Thymus (tissue), 11 donors: ENCODE measurements around the gene ZGRF1. TPM values are rescaled to one million over a fixed set of nuclear protein-coding genes. Genes with fewer than 3 reads are reported as not detected.
"Not testable (repeated sequence)": the region's sequence is repeated elsewhere in the genome, so short reads cannot be mapped to it uniquely, and the experiment has no call there.

Experiments used
- DNase-seq, 9 donors: peaks; one replicate each; pipeline ENCODE4 v3.0.0-alpha.2; 2013; ENCODE audit warnings: low spot score in 9 of 9, low read depth in 6 of 9, missing footprints in 1 of 9
- H3K27ac ChIP-seq, 2 donors: one replicate each; pipeline ENCODE4 v1.5.1; 2013; ENCODE audit warnings: control low read depth in 1 of 2, low read depth in 1 of 2, low read length in 1 of 2, mild to moderate bottlenecking in 1 of 2, moderate library complexity in 1 of 2
- H3K27me3 ChIP-seq, 2 donors: one replicate each; pipeline ENCODE4 v1.5.1; 2013; ENCODE audit warnings: low read length in 1 of 2; ENCODE audit not compliant: control insufficient read depth in 2 of 2, insufficient read depth in 1 of 2
- H3K36me3 ChIP-seq, 2 donors: one replicate each; pipeline ENCODE4 v1.5.1; 2013; ENCODE audit warnings: low read length in 1 of 2, mild to moderate bottlenecking in 1 of 2, moderate library complexity in 1 of 2; ENCODE audit not compliant: control insufficient read depth in 2 of 2, insufficient read depth in 2 of 2
- H3K4me1 ChIP-seq, 2 donors: one replicate each; pipeline ENCODE4 v1.5.1; 2013; ENCODE audit warnings: low read length in 2 of 2; ENCODE audit not compliant: control insufficient read depth in 2 of 2, insufficient read depth in 2 of 2
- H3K4me3 ChIP-seq, 2 donors: one replicate each; pipeline ENCODE4 v1.5.1; 2013; ENCODE audit warnings: low read length in 2 of 2, control low read depth in 1 of 2, mild to moderate bottlenecking in 1 of 2
- H3K9me3 ChIP-seq, 2 donors: one replicate each; pipeline ENCODE4 v1.5.1; 2013; ENCODE audit warnings: low read length in 1 of 2, mild to moderate bottlenecking in 1 of 2; ENCODE audit not compliant: control insufficient read depth in 2 of 2, insufficient read depth in 1 of 2
- WGBS: extraction: QIAGEN DNeasy Blood & Tissue Kit; methylation state at CpG from one replicate; pipeline ENCODE4 v1.1.7; 2013; 5-methylcytosine and 5-hydroxymethylcytosine counted together
- polyA plus RNA-seq: library from polyadenylated mRNA; stranded (reverse); fragments of 200-250 nt; gene quantifications from one replicate; pipeline ENCODE4 v1.2.3, GENCODE V29; 2013
- total RNA-seq: library from RNA; stranded (reverse); fragments of 120-200 nt; gene quantifications from one replicate; pipeline ENCODE4 v1.2.4, GENCODE V29; 2013
- donor health status: healthy.

Gene ZGRF1
- total and polyA plus RNA-seq, 2 donors, result 10.5 to 23.5 TPM

DNA sequence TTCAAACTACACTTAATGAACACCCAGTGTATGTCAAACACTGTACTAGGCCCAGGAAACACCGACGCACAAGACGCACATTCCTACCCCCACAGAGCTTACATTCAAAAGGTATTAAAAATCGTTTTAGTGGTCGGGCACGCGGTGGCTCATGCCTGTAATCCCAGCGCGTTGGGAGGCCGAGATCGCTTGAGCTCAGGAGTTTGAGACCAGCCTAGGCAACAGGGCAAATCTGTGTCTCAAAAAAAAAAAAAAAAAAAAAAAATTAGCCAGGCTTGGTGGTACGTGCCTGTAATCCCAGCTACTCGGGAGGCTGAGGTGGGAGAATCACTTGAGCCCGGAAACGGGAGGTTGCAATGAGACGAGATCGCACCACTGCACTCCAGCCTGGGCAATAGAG lies 114.3 kb downstream of the ZGRF1 start:
- H3K4me3 ChIP-seq, H3K36me3 ChIP-seq, H3K27ac ChIP-seq: not testable (repeated sequence)
- H3K27me3 ChIP-seq, result peaks cover 64 to 97% of the 10 kb centered on the region in 2 donors
- 11% methylated on average over 17 of the region's 17 CpGs for WGBS
- peaks cover 8 to 30% of the 10 kb centered on the region in 2 donors for H3K4me1 ChIP-seq
- peak in 1 of 9 donors; percentile 6 for DNase-seq
- H3K9me3 ChIP-seq, result peaks cover 0 to 13% of the 10 kb centered on the region in 2 donors

DNA sequence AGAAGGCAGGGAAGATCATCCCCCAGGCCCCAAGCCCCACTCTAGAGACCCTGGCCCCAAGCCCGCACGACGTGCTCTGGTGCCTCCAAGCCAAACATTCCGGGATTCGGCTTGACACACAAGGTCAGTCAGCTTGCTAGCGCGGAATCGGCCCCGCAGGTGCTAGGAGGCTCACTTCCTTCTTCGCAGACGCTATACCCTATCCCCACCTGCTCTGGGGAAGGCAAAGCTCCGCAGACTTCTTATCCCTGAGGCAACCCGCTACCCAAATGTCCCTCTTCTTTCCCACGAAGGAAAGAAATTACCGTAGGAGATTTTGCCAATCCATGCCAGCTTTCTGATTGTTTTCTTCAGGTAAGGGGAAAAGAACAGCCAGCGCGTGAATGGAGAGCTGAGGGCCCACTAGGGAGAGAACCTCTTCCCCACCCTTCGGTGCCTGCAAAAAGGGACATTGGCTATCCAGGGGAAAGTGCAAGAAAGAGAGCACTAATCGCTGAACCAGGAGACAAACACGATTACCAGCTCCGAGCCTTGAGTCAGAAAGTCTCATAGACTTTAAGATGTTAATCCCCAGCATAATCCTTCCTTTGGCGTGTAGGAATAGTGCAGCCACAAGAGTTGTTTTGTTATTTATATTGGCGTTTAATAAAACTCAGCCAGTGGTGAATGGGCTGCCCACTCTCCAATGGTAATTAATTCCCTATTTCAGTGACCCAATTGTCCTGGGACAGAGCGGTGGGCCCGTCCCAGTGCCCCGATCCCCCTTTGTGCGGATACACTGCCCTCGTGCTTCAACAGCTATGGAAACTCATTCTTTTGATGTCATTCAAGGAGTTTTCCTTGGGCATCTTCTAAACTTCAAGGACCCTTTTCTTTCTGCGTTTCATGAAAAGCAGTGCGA lies 115.3 kb downstream of the ZGRF1 start:
- WGBS, result 9% methylated on average over 30 of the region's 30 CpGs
- no peak overlapping the region for H3K27ac ChIP-seq
- peaks cover 12 to 40% of the 10 kb centered on the region in 2 donors for H3K4me1 ChIP-seq
- peak in 1 of 9 donors; percentile 37 for DNase-seq
- H3K9me3 ChIP-seq, result peaks cover 0 to 13% of the 10 kb centered on the region in 2 donors
- no peaks in the 10 kb centered on the region for H3K36me3 ChIP-seq
- peaks cover 70 to 98% of the 10 kb centered on the region in 2 donors for H3K27me3 ChIP-seq
- H3K4me3 ChIP-seq, result no peak overlapping the region

GRCh38 chr4:112520598-112521122 lies 116.0 kb downstream of the ZGRF1 start:
- 6% methylated on average over 25 of the region's 25 CpGs for WGBS
- DNase-seq, result no peak
- no peaks in the 10 kb centered on the region for H3K36me3 ChIP-seq
- peaks cover 0 to 13% of the 10 kb centered on the region in 2 donors for H3K9me3 ChIP-seq
- peaks cover 17 to 46% of the 10 kb centered on the region in 2 donors for H3K4me1 ChIP-seq
- H3K4me3 ChIP-seq, result no peak overlapping the region
- no peak overlapping the region for H3K27ac ChIP-seq
- H3K27me3 ChIP-seq, result peaks cover 77 to 100% of the 10 kb centered on the region in 2 donors

DNA sequence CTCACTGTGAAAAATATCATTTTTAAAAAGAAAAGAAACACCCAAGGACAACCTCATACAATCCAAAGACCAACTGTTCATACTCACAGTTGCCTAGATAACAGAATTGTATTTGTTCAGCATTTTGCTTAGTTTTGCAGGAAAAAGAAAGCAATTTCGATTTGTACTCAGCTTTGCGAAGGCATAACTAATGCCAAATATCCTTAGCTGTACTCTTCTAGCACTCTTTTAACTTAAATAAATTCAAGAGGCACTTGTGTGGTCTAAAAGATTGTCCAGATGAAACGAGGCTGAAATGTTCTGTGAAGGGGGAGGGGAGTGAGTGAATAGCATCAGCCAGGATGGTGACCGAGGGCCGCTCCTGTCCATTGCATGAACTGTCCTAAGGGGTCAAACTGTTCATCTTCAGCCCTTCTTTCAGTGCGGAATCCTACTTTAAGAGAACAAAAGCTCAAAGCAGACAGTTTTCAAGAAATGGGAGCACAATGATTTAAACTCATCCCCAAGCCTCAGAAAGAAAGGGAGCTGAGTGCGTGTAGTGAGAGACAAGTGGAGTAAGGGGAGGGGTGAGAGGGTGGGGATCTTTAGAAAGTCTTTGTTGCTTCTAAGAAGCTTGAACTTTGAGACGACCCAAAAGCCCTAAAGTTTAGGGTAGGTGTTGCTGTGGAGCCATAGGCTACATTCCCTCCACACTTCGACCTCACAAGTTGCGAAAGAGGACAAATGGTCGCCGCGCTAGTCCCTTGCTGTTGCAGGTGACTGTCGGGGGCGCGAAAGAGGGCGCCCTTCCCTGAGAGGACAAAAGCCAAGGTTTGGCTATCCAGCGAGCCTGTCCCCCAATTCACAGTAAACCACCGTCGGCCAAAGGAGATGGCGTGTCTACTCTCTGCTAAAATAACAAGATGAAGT lies 116.8 kb downstream of the ZGRF1 start:
- 16% methylated on average over 21 of the region's 21 CpGs for WGBS
- Histone ChIP-seq H3K36me3 (no peaks in the 10 kb centered on the region), H3K27ac (no peak overlapping the region), H3K4me1 (peaks cover 18 to 52% of the 10 kb centered on the region in 2 donors), H3K9me3 (peaks cover 0 to 13% of the 10 kb centered on the region in 2 donors), H3K4me3 (no peak overlapping the region), H3K27me3 (peaks cover 84 to 100% of the 10 kb centered on the region in 2 donors)
- DNase-seq, result peak in 1 of 9 donors; percentile 28

- Histone ChIP-seq H3K4me3 (no peak overlapping the region), H3K27me3 (peaks cover 88 to 100% of the 10 kb centered on the region in 2 donors), H3K36me3 (no peaks in the 10 kb centered on the region), H3K27ac (no peak overlapping the region), H3K4me1 (peaks cover 21 to 54% of the 10 kb centered on the region in 2 donors), H3K9me3 (peaks cover 0 to 13% of the 10 kb centered on the region in 2 donors)
- DNase-seq, result peak in 1 of 9 donors; percentile 4
These were observed 118.0 kb downstream of the ZGRF1 start for GRCh38 chr4:112518675-112519074.

GRCh38 chr4:112517911-112518310 lies 118.8 kb downstream of the ZGRF1 start:
- Histone ChIP-seq H3K27me3 (peaks cover 82 to 100% of the 10 kb centered on the region in 2 donors), H3K4me3 (no peak overlapping the region), H3K27ac (no peak overlapping the region), H3K36me3 (no peaks in the 10 kb centered on the region), H3K4me1 (peaks cover 16 to 48% of the 10 kb centered on the region in 2 donors), H3K9me3 (peaks cover 0 to 10% of the 10 kb centered on the region in 2 donors)
- peak in 1 of 9 donors; percentile 21 for DNase-seq
- WGBS, result 30% methylated on average over 3 of the region's 3 CpGs

DNA sequence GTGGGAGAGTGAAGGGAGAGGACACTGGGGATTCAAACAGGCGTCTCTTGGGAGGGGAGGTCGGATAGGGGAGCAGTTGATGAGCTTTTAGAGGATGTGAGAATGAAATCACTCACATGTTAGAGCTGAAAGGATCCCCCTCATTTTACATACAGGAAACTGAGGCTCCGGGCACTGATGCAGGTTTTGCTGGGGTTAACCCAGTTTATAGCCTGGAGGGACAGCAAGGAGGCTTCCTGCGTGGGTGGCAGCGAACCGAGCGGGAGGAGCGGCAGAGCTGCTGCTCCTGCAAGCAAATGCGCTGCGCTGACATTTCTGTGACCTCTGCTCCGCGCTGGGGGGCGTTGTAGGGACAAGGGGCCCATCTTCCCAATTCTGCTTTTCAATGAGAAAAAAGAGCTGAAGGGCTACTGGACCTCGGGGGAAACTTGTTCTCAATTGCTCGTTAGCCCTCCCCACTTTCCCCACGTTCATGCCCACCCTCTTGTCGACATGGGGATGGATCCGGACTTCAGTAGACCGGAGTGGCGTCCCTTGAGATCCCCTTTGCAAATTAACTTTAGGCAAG lies 119.6 kb downstream of the ZGRF1 start:
- peak in 1 of 9 donors; percentile 22 for DNase-seq
- 4% methylated on average over 20 of the region's 20 CpGs for WGBS
- Histone ChIP-seq H3K27me3 (peaks cover 82 to 100% of the 10 kb centered on the region in 2 donors), H3K27ac (no peak overlapping the region), H3K9me3 (peaks cover 0 to 9% of the 10 kb centered on the region in 2 donors), H3K36me3 (no peaks in the 10 kb centered on the region), H3K4me1 (peaks cover 13 to 44% of the 10 kb centered on the region in 2 donors), H3K4me3 (no peak overlapping the region)

GRCh38 chr4:112516471-112517066 lies 120.1 kb downstream of the ZGRF1 start:
- peak in 1 of 9 donors; percentile 19 for DNase-seq
- no peak overlapping the region for H3K27ac ChIP-seq
- peak overlapping the region in 1 of 2 donors; percentile 56 for H3K4me3 ChIP-seq
- WGBS, result 3% methylated on average over 55 of the region's 55 CpGs
- peaks cover 13 to 44% of the 10 kb centered on the region in 2 donors for H3K4me1 ChIP-seq
- peaks cover 0 to 9% of the 10 kb centered on the region in 2 donors for H3K9me3 ChIP-seq
- H3K27me3 ChIP-seq, result peaks cover 83 to 100% of the 10 kb centered on the region in 2 donors
- H3K36me3 ChIP-seq, result no peaks in the 10 kb centered on the region
